HG02943 (cell line): ENCODE data around the gene LONP1.

ENCODE experiments used
- ATAC-seq: cut with Tn5 transposase; IDR thresholded peaks from one replicate; pipeline ENCODE4 v1.9.1; 2021; ENCODE audit warnings: mild to moderate bottlenecking, low read depth, moderate library complexity; ENCODE audit not compliant: unreplicated experiment

The LONP1 gene

GRCh38 chr19:5661483-5661882, 58.5 kb downstream of the LONP1 start:
- ATAC-seq = no peak

GRCh38 chr19:5655412-5655811, 64.5 kb downstream of the LONP1 start:
- ATAC-seq = no peak

- ATAC-seq = no peak
Observed at GRCh38 chr19:5654931-5655330, 65.0 kb downstream of the LONP1 start.

GRCh38 chr19:5652261-5652660, 67.7 kb downstream of the LONP1 start:
- ATAC-seq = no peak

- no peak for ATAC-seq
Observed at GRCh38 chr19:5651361-5651760, 68.6 kb downstream of the LONP1 start.

GRCh38 chr19:5648464-5648863, 71.5 kb downstream of the LONP1 start:
- ATAC-seq = no peak

- ATAC-seq = no peak
Observed at GRCh38 chr19:5646703-5647102, 73.2 kb downstream of the LONP1 start.

- ATAC-seq = no peak
Observed at GRCh38 chr19:5645409-5645808, 74.5 kb downstream of the LONP1 start.

- no peak for ATAC-seq
Observed at GRCh38 chr19:5644037-5644436, 75.9 kb downstream of the LONP1 start.

GRCh38 chr19:5643060-5643459, 76.9 kb downstream of the LONP1 start:
- no peak for ATAC-seq

- ATAC-seq = no peak
Observed at GRCh38 chr19:5642204-5642603, 77.7 kb downstream of the LONP1 start.
